ENCODE data around the gene ATG14. TPM values are rescaled to one million over a fixed set of nuclear protein-coding genes. Genes with fewer than 3 reads are reported as not detected.

ATG14 gene
- total RNA-seq, 1 experiment from 2014 or later, result 8.3 TPM

- no peaks in the 10 kb centered on the region for H3K9me3 ChIP-seq (replicated peaks)
These were observed 81.5 kb downstream of the ATG14 start for GRCh38 chr14:55329999-55330710.

GRCh38 chr14:55328317-55328716, 83.3 kb downstream of the ATG14 start:
- Histone ChIP-seq H3K27ac (no peak overlapping the region), H3K9me3 (replicated peaks) (no peaks in the 10 kb centered on the region), H3K4me3 (no peak overlapping the region), H3K4me1 (replicated peaks) (peaks cover 13% of the 10 kb centered on the region), H3K27me3 (replicated peaks) (no peaks in the 10 kb centered on the region), H3K36me3 (no peaks in the 10 kb centered on the region)
- no peak for DNase-seq (ENCODE audit: low read depth in 1 of 2, low spot score in 2 of 2)

More at GRCh38 chr14:55329999-55330710, 81.5 kb downstream of the ATG14 start:
- H3K27me3 ChIP-seq (replicated peaks), result no peaks in the 10 kb centered on the region
- no peak overlapping the region for H3K4me3 ChIP-seq
- peaks cover 29% of the 10 kb centered on the region for H3K4me1 ChIP-seq (replicated peaks)
- DNase-seq (ENCODE audit: low read depth in 1 of 2, low spot score in 2 of 2), result no peak
- no peak overlapping the region for H3K27ac ChIP-seq
- H3K36me3 ChIP-seq, result no peaks in the 10 kb centered on the region

- Histone ChIP-seq H3K36me3 (no peaks in the 10 kb centered on the region), H3K9me3 (replicated peaks) (no peaks in the 10 kb centered on the region), H3K27ac (no peak overlapping the region), H3K27me3 (replicated peaks) (no peaks in the 10 kb centered on the region), H3K4me3 (no peak overlapping the region), H3K4me1 (replicated peaks) (peaks cover 2% of the 10 kb centered on the region)
- no peak for DNase-seq (ENCODE audit: low read depth in 1 of 2, low spot score in 2 of 2)
These were observed 84.5 kb downstream of the ATG14 start for GRCh38 chr14:55327179-55327578.

- no peak for DNase-seq (ENCODE audit: low read depth in 1 of 2, low spot score in 2 of 2)
- Histone ChIP-seq H3K27me3 (replicated peaks) (no peaks in the 10 kb centered on the region), H3K4me3 (no peak overlapping the region), H3K27ac (no peak overlapping the region), H3K36me3 (no peaks in the 10 kb centered on the region), H3K9me3 (replicated peaks) (no peaks in the 10 kb centered on the region), H3K4me1 (replicated peaks) (no peaks in the 10 kb centered on the region)
These were observed 86.8 kb downstream of the ATG14 start for GRCh38 chr14:55324812-55325211.

GRCh38 chr14:55323910-55324309, 87.7 kb downstream of the ATG14 start:
- Histone ChIP-seq H3K36me3 (no peaks in the 10 kb centered on the region), H3K27me3 (replicated peaks) (no peaks in the 10 kb centered on the region), H3K27ac (no peak overlapping the region), H3K4me1 (replicated peaks) (no peaks in the 10 kb centered on the region), H3K4me3 (no peak overlapping the region), H3K9me3 (replicated peaks) (no peaks in the 10 kb centered on the region)
- no peak for DNase-seq (ENCODE audit: low read depth in 1 of 2, low spot score in 2 of 2)

GRCh38 chr14:55318694-55319093, 92.9 kb downstream of the ATG14 start:
- H3K27me3 ChIP-seq (replicated peaks), result no peaks in the 10 kb centered on the region
- no peak overlapping the region for H3K4me3 ChIP-seq
- H3K36me3 ChIP-seq, result peaks cover 5% of the 10 kb centered on the region; the same call in 1 of the 2 replicates
- no peaks in the 10 kb centered on the region for H3K4me1 ChIP-seq (replicated peaks)
- no peaks in the 10 kb centered on the region for H3K9me3 ChIP-seq (replicated peaks)
- H3K27ac ChIP-seq, result no peak overlapping the region
- no peak for DNase-seq (ENCODE audit: low read depth in 1 of 2, low spot score in 2 of 2)

GRCh38 chr14:55317542-55318306, 93.9 kb downstream of the ATG14 start:
- Histone ChIP-seq H3K9me3 (replicated peaks) (peaks cover 4% of the 10 kb centered on the region), H3K4me1 (replicated peaks) (no peaks in the 10 kb centered on the region), H3K4me3 (no peak overlapping the region), H3K27ac (no peak overlapping the region), H3K27me3 (replicated peaks) (no peaks in the 10 kb centered on the region), H3K36me3 (peaks cover 11% of the 10 kb centered on the region)
- DNase-seq (ENCODE audit: low read depth in 1 of 2, low spot score in 2 of 2), result no peak

- Histone ChIP-seq H3K9me3 (replicated peaks) (peaks cover 14% of the 10 kb centered on the region), H3K36me3 (peaks cover 18% of the 10 kb centered on the region), H3K4me3 (no peak overlapping the region), H3K27ac (no peak overlapping the region), H3K4me1 (replicated peaks) (no peaks in the 10 kb centered on the region), H3K27me3 (replicated peaks) (no peaks in the 10 kb centered on the region)
- DNase-seq (ENCODE audit: low read depth in 1 of 2, low spot score in 2 of 2), result no peak
These were observed 95.1 kb downstream of the ATG14 start for GRCh38 chr14:55316564-55316963.

Other genes with a start within 250 kb of the ATG14 start
- gene DLGAP5, start 220.2 kb downstream of the ATG14 start, total RNA-seq (2014; rRNA removed; shearing (Covaris generic)), result 67.7 and 83.1 TPM in 2 replicates
- gene FBXO34, start 140.4 kb downstream of the ATG14 start, total RNA-seq (2014; rRNA removed; shearing (Covaris generic)), result 15.9 and 16.5 TPM in 2 replicates
- gene TBPL2, start 28.8 kb upstream of the ATG14 start, total RNA-seq (2014; rRNA removed; shearing (Covaris generic)), result not detected in 2 replicates
- gene KTN1, start 168.4 kb upstream of the ATG14 start, total RNA-seq (2014; rRNA removed; shearing (Covaris generic)), result 247 and 293 TPM in 2 replicates

All from SJSA1 (cell line).